Loucy (cell line): Measurements from ENCODE around the gene GPR153.

ENCODE experiments used
- CTCF ChIP-seq: fragments of 200-600 bp; sonication (generic); conservative IDR thresholded peaks from 2 replicates; pipeline ENCODE4 v1.5.1; 2014; ENCODE audit warnings: mild to moderate bottlenecking, antibody characterized with exemption, low read length
- EZH2phosphoT487 ChIP-seq: fragments of 200-600 bp; IDR thresholded peaks from 2 replicates; pipeline ENCODE4 v1.6.1; 2018; ENCODE audit warnings: antibody characterized with exemption, mild to moderate bottlenecking, moderate library complexity, borderline replicate concordance

- TF ChIP-seq CTCF, result no peak
- no peak for TF ChIP-seq EZH2phosphoT487
Measured at GRCh38 chr1:6244401-6245049, 16.4 kb downstream of the GPR153 start.
